ENCODE measurements around the gene KLK12. TPM values are rescaled to one million over a fixed set of nuclear protein-coding genes. Genes with fewer than 3 reads are reported as not detected.
"Not testable (repeated sequence)": the region's sequence is repeated elsewhere in the genome, so short reads cannot be mapped to it uniquely, and the experiment has no call there.

Gene KLK12
- polyA plus RNA-seq, 1 donor from 2014 or later: not detected

DNA sequence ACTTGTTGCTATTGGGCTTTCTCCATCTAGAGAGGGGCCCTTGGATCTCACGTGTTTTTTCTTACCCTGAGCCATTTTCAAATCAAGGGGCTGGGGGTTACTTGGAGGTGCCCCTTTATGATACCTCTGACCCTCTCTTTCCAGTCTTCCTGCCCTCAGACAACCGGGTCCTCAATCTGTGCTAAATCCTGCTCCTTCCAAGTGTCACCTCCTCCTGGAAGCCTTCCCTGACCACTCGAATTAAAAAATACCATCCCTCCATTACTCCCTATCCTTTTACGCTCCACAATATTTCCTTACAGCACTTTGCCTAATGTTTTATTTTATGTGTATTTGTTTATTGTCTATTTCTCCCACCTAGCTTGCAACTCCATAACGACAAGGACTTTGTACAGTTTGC lies 36.7 kb downstream of the KLK12 start:
- Histone ChIP-seq H3F3A (ENCODE audit: insufficient read depth, low read length, poor library complexity, severe bottlenecking) (no peaks in the 10 kb centered on the region), H3K27ac (ENCODE audit: low read length) (no peak overlapping the region), H3K79me2 (replicated peaks; ENCODE audit: insufficient read depth, low read length) (no peaks in the 10 kb centered on the region), H3K9me2 (ENCODE audit: insufficient read depth, low read length) (no peaks in the 10 kb centered on the region), H3K9ac (ENCODE audit: low read length) (no peak overlapping the region), H3K4me3 (ENCODE audit: low read length) (no peak overlapping the region), H3K27me3 (ENCODE audit: insufficient read depth, low read depth, low read length) (no peaks in the 10 kb centered on the region), H2AFZ (ENCODE audit: low read depth, low read length) (no peak overlapping the region), H3K4me2 (ENCODE audit: low read length) (no peak overlapping the region), H3K36me3 (ENCODE audit: insufficient read depth, low read length) (no peaks in the 10 kb centered on the region), H4K20me1 (ENCODE audit: insufficient read depth) (no peaks in the 10 kb centered on the region), H3K9me3 (ENCODE audit: low read length) (no peaks in the 10 kb centered on the region)
- TF ChIP-seq EP300 (conservative IDR thresholded peaks at IDR 0.05; ENCODE audit: poor library complexity, severe bottlenecking): no peak

DNA sequence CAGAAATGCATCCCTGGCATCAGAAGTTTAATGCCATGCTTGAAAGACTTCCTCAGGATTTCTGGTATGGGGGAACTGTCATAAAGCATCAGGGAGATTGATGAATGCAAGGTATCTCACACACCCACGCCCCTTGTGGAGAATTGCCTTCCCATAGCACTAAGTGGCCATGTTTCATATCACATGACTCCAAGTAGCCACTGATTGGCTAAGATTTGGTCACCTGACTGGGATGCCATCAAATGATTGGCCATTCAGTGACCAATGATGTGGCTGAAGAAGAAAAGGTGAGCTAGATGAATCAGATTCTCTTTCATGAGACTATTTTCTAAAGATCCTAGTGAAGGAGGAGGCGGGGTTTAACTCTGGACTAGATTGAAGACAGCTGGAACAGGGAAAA lies 40.7 kb downstream of the KLK12 start:
- Histone ChIP-seq H3K27ac (ENCODE audit: low read length) (no peak overlapping the region), H3K27me3 (ENCODE audit: insufficient read depth, low read depth, low read length) (no peaks in the 10 kb centered on the region), H3K36me3 (ENCODE audit: insufficient read depth, low read length) (no peaks in the 10 kb centered on the region), H3K4me3 (ENCODE audit: low read length) (no peak overlapping the region), H2AFZ (ENCODE audit: low read depth, low read length) (no peak overlapping the region), H3F3A (ENCODE audit: insufficient read depth, low read length, poor library complexity, severe bottlenecking) (no peaks in the 10 kb centered on the region), H3K9me2 (ENCODE audit: insufficient read depth, low read length) (no peaks in the 10 kb centered on the region), H3K4me2 (ENCODE audit: low read length) (no peak overlapping the region), H3K9me3 (ENCODE audit: low read length) (no peaks in the 10 kb centered on the region), H4K20me1 (ENCODE audit: insufficient read depth) (no peaks in the 10 kb centered on the region), H3K9ac (ENCODE audit: low read length) (no peak overlapping the region), H3K79me2 (replicated peaks; ENCODE audit: insufficient read depth, low read length) (no peaks in the 10 kb centered on the region)
- no peak for TF ChIP-seq MXI1 (conservative IDR thresholded peaks at IDR 0.05; ENCODE audit: poor library complexity, severe bottlenecking)
- no peak for TF ChIP-seq EZH2 (IDR thresholded peaks at IDR 0.05; ENCODE audit: borderline replicate concordance, insufficient read depth, low read length, poor library complexity, severe bottlenecking)
- TF ChIP-seq EP300 (conservative IDR thresholded peaks at IDR 0.05; ENCODE audit: poor library complexity, severe bottlenecking): no peak
- no peak for TF ChIP-seq TAF1 (IDR thresholded peaks at IDR 0.05; ENCODE audit: low read depth)
- TF ChIP-seq POLR2AphosphoS5 (IDR thresholded peaks at IDR 0.05): no peak
- TF ChIP-seq SMC3 (conservative IDR thresholded peaks at IDR 0.05; ENCODE audit: poor library complexity): no peak
- TF ChIP-seq, protein P1, sequence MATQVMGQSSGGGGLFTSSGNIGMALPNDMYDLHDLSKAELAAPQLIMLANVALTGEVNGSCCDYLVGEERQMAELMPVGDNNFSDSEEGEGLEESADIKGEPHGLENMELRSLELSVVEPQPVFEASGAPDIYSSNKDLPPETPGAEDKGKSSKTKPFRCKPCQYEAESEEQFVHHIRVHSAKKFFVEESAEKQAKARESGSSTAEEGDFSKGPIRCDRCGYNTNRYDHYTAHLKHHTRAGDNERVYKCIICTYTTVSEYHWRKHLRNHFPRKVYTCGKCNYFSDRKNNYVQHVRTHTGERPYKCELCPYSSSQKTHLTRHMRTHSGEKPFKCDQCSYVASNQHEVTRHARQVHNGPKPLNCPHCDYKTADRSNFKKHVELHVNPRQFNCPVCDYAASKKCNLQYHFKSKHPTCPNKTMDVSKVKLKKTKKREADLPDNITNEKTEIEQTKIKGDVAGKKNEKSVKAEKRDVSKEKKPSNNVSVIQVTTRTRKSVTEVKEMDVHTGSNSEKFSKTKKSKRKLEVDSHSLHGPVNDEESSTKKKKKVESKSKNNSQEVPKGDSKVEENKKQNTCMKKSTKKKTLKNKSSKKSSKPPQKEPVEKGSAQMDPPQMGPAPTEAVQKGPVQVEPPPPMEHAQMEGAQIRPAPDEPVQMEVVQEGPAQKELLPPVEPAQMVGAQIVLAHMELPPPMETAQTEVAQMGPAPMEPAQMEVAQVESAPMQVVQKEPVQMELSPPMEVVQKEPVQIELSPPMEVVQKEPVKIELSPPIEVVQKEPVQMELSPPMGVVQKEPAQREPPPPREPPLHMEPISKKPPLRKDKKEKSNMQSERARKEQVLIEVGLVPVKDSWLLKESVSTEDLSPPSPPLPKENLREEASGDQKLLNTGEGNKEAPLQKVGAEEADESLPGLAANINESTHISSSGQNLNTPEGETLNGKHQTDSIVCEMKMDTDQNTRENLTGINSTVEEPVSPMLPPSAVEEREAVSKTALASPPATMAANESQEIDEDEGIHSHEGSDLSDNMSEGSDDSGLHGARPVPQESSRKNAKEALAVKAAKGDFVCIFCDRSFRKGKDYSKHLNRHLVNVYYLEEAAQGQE (IDR thresholded peaks at IDR 0.05; ENCODE audit: borderline replicate concordance): no peak
- no peak for TF ChIP-seq RAD21 (conservative IDR thresholded peaks at IDR 0.05)
- TF ChIP-seq, protein P2, sequence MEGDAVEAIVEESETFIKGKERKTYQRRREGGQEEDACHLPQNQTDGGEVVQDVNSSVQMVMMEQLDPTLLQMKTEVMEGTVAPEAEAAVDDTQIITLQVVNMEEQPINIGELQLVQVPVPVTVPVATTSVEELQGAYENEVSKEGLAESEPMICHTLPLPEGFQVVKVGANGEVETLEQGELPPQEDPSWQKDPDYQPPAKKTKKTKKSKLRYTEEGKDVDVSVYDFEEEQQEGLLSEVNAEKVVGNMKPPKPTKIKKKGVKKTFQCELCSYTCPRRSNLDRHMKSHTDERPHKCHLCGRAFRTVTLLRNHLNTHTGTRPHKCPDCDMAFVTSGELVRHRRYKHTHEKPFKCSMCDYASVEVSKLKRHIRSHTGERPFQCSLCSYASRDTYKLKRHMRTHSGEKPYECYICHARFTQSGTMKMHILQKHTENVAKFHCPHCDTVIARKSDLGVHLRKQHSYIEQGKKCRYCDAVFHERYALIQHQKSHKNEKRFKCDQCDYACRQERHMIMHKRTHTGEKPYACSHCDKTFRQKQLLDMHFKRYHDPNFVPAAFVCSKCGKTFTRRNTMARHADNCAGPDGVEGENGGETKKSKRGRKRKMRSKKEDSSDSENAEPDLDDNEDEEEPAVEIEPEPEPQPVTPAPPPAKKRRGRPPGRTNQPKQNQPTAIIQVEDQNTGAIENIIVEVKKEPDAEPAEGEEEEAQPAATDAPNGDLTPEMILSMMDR (IDR thresholded peaks at IDR 0.05; ENCODE audit: poor library complexity, severe bottlenecking): no peak

DNA sequence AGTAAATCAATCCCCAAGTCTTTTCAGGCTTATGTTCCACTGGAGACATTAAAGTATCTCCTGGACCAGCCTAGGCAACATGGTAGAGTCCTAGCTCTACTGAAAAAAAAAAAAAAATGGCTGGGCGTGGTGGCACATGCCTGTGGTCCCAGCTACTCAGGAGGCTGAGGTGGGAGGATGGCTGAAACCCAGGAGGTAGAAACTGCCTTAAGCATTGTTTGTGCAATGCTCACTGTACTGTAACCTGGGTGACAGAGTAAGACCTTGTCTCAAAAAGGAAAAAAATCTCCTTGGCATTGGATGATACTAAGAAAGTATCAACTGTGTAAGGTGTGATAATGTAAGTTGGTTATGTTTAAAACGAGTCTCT lies 42.2 kb downstream of the KLK12 start:
- no peak for TF ChIP-seq TAF1 (IDR thresholded peaks at IDR 0.05; ENCODE audit: low read depth)
- TF ChIP-seq RAD21 (conservative IDR thresholded peaks at IDR 0.05): no peak
- no peak for TF ChIP-seq SMC3 (conservative IDR thresholded peaks at IDR 0.05; ENCODE audit: poor library complexity)
- TF ChIP-seq EP300 (conservative IDR thresholded peaks at IDR 0.05; ENCODE audit: poor library complexity, severe bottlenecking): no peak
- no peak for TF ChIP-seq POLR2AphosphoS5 (IDR thresholded peaks at IDR 0.05)
- no peak for TF ChIP-seq MXI1 (conservative IDR thresholded peaks at IDR 0.05; ENCODE audit: poor library complexity, severe bottlenecking)
- no peaks in the 10 kb centered on the region for H3K27me3 ChIP-seq (ENCODE audit: insufficient read depth, low read depth, low read length)

DNA sequence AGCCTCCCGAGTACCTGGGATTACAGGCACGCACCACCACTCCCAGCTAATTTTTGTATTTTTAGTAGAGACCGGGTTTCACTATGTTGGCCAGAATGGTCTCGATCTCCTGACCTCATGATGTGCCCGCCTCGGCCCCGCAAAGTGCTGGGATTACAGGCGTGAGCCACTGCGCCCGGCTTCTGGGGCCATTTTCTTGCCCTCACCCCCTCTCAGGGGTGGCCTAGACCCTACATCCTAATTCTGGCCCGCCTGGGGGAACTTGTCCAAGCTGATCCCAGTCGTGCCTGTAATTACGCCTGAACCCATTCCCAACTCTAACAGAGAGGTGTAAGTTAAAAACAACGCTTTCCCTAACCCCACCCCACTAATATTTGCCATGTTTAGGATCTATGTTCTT lies 50.4 kb downstream of the KLK12 start:
- not testable (repeated sequence) for H3K36me3 ChIP-seq (ENCODE audit: insufficient read depth, low read length); H2AFZ ChIP-seq (ENCODE audit: low read depth, low read length); H3K9me3 ChIP-seq (ENCODE audit: low read length); H3K4me2 ChIP-seq (ENCODE audit: low read length); H3K4me3 ChIP-seq (ENCODE audit: low read length); H3K9ac ChIP-seq (ENCODE audit: low read length); H3F3A ChIP-seq (ENCODE audit: insufficient read depth, low read length, poor library complexity, severe bottlenecking); H4K20me1 ChIP-seq (ENCODE audit: insufficient read depth); H3K27ac ChIP-seq (ENCODE audit: low read length); H3K9me2 ChIP-seq (ENCODE audit: insufficient read depth, low read length); H3K27me3 ChIP-seq (ENCODE audit: insufficient read depth, low read depth, low read length); H3K79me2 ChIP-seq (replicated peaks; ENCODE audit: insufficient read depth, low read length)

More for the DNA sequence above, 42.2 kb downstream of the KLK12 start:
- Histone ChIP-seq H2AFZ (ENCODE audit: low read depth, low read length) (no peak overlapping the region), H3K36me3 (ENCODE audit: insufficient read depth, low read length) (no peaks in the 10 kb centered on the region), H3K9ac (ENCODE audit: low read length) (no peak overlapping the region), H3K9me2 (ENCODE audit: insufficient read depth, low read length) (no peaks in the 10 kb centered on the region), H3K4me2 (ENCODE audit: low read length) (no peak overlapping the region), H3F3A (ENCODE audit: insufficient read depth, low read length, poor library complexity, severe bottlenecking) (no peaks in the 10 kb centered on the region), H3K27ac (ENCODE audit: low read length) (no peak overlapping the region), H3K79me2 (replicated peaks; ENCODE audit: insufficient read depth, low read length) (no peaks in the 10 kb centered on the region), H3K9me3 (ENCODE audit: low read length) (no peaks in the 10 kb centered on the region), H4K20me1 (ENCODE audit: insufficient read depth) (no peaks in the 10 kb centered on the region), H3K4me3 (ENCODE audit: low read length) (no peak overlapping the region)

Measured in neural cell (in vitro differentiated cells).